HG02870 (cell line): ENCODE results near the gene ANKRD39.
"Not testable (repeated sequence)": the region's sequence is repeated elsewhere in the genome, so short reads cannot be mapped to it uniquely, and the experiment has no call there.

ENCODE experiments used
- ATAC-seq: cut with Tn5 transposase; IDR thresholded peaks from one replicate; pipeline ENCODE4 v1.9.1; 2021; ENCODE audit warnings: mild to moderate bottlenecking, moderate library complexity; ENCODE audit not compliant: unreplicated experiment

The ANKRD39 gene

DNA sequence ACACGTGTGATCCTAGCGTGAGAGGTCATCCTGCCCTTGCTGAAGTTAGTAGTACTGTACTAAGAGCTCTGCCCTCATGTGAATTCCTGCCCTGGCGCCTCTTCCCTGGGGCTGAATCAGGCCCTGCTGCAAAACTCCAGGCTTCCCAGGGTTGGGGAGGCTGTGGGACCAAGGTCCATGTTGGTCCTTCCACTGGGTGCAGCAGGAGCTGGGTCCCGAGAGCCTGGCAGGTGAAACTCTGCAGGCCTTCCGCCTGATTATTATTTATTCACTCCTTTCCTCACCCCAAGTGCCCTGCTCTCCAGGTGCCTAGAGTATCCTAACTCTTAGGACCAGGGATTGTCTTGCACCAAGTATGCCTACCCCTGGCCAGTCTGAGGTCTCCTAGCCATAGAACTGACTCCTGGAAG, 47.0 kb downstream of the ANKRD39 start:
- no peak for ATAC-seq

DNA sequence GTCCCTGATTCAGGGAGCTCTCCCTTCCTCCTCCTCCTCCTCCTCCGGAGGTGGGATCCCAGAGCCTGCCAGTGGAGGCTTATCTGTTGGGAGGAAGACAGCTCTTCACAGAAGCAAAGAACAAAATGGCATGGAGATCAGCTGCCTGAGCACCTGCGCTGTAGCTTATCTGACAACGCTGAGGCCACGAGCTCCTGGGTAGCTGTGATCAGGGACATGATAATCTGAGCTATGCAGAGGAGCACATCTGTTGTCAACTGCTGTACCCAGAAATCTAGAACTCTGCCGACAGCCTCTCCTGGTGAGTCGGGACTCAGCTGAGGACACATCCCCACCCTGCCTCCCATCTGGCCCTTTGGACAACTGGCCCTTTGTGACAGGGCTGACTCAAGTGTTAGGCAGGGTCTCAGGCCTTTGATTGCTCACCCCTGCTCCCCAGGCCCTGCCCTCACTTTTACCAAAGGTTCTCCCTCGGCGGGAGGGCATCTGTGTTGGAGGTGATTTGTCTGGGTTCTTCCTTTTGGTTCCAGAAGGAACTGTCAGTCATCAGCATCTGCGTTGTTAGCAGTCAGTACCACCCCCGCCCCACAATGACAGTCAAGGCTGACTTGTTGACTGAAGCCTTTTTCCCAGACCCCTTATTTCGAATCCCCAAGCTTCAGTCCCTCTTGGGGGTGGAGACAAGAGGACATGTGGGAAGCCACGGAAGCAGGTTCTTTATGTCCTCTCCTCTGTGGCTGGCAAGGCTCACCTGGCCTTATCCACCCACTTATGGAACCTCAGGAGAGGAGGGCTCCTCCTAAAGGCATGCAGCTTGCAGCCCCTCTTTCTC, 47.6 kb downstream of the ANKRD39 start:
- ATAC-seq = no peak

DNA sequence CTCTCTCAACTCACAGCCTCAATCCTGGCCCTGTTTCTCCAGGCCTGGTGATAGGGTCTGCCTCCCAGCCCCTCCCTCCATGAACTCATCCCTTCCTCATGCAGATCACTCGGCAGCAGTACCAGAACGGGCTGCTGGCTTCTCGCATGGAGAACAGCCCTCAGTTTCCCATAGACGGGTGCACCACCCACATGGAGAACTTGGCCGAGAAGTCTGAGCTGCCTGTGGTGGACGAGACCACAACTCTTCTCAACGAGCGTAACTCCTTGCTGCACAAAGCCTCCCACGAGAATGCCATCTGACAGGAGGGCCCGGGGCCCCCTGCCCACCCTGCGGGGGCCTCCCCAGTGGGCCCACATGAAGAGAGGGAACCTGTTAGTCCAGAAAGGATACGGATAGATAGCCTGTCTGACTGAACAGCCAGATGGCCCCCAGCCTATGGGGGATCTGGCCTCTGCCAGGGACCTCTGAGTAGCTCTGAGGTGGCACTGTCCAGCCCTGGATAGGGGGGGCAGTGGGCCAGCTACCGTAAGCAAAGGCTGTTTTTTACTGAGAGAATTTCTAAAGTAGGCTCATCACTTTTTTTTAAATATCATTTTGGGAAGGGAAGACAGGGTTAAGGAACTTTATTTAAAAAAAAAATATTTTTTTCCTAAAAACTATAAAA, 48.5 kb downstream of the ANKRD39 start:
- no peak for ATAC-seq

DNA sequence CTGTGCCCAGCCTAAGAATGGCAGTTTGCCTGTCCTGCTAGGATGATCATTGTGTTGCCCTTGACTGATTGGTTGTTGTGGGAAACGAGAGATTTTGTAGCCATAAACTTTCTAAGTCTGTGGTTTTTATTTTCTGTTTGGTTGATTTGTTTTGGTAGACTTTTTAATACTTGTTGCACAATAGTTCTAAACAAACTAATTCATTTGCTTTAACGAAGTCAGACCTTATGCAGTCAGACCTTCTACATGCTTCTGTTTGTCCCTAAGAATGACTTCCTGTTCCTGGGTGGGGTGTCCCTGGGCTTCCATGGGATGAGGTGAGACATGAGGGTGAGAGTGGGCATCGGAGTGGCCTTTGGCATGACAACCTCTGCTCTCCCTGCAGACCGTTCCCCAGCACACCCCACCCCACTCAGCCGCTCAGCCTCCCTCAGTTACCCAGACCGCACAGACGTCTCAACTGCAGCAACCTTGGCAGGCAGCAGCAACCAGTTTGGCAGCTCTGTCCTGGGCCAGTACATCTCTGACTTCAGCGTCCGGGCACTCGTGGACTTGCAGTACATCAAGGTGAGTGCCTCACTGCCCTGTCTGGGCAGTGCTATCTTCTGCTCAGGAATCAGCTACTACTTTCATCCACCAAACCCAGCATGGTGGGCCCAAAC, 49.5 kb downstream of the ANKRD39 start:
- no peak for ATAC-seq

DNA sequence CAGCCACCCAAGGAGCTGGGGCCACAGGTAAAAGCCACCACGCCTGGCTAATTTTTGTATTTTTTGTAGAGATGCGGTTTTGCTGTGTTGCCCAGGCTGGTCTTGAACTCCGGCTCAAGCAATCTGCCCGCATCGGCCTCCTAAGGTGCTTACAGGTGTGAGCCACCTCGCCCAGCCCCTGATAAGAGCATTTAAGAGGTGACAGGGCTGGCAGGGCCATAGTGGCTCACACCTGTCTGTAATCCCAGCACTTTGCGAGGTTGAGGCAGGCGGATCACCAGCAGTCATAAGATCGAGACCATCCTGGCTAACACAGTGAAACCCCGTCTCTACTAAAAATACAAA, 50.7 kb downstream of the ANKRD39 start:
- ATAC-seq = no peak

DNA sequence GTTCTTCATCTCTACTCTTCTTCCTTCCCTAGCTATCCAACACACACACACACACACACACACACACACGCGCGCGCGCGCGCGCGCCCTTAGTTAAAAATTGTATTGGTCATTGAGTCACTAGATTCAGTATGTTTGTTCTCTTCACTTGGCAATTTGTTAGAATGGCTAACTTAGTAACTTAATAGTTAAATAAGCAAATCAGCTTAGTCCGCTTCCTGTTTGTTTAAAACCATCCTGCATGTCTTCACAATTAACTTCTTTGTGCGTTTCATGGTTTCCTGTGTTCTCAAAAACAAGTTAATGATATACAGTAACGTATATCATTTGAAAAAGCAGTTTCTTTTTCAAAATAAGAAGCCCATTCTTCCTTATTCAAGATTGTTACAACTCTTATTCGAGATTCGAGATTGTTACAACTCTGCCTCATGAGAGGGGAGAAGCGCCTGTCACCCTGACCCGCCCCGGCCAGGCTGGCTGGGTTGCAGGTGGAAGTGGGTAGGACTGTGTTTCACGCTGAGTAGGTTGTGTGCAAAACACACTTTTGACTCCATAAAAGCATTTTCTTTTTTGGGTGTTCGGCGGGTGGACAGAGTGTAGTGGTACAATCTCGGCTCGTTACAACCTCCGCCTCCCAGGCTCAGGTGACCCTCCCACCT, 51.2 kb downstream of the ANKRD39 start:
- no peak for ATAC-seq

DNA sequence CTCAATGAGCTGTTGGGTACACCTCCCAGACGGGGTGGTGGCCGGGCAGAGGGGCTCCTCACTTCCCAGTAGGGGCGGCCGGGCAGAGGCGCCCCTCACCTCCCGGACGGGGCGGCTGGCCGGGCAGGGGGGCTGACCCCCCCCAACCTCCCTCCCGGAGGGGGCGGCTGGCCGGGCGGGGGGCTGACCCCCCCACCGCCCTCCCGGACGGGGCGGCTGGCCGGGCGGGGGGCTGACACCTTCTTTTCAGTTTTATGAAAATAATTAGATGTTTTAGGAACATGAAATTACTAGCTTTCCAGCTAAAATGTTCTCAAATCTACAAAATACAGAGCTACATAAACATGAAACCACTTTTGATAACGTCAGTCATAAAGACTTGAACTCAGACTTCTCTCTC, 51.9 kb downstream of the ANKRD39 start:
- not testable (repeated sequence) for ATAC-seq

DNA sequence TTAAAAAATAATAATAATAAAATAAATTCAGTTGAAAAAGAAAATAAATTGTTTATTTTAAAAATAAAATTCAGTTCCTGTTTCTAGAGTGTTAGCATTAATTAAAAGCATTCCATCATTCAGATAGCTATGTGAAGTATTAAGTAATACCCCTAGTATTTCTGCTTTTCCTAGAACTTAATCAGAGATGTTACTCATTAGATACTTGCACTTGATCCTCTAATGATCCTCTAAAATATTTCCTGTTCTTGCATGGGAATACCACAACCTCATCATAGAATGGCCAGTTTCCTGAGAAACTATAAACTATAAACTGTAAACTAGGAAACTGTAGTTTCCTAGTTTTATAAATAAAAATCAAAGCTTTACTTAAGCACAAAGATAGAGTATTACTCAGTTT, 52.8 kb downstream of the ANKRD39 start:
- no peak for ATAC-seq

DNA sequence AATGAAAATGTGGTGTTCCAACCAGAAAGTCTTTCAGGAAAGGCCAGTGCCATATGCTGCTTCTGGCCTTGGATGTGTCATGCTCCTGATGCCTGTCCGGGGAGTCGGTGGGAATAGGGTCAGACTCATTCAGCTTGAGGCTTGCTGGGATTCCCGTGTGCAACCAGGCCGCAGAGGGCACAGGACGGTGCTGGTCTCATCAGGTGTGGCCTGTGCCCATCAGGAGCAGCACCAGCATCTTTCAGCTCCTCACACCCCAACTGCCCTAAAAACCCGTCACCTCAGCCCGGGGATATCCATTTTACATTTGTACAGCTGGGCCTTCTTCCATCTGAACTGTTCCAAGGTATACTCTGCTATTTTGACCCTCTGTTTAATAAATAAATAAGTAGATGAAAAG, 55.1 kb downstream of the ANKRD39 start:
- no peak for ATAC-seq

DNA sequence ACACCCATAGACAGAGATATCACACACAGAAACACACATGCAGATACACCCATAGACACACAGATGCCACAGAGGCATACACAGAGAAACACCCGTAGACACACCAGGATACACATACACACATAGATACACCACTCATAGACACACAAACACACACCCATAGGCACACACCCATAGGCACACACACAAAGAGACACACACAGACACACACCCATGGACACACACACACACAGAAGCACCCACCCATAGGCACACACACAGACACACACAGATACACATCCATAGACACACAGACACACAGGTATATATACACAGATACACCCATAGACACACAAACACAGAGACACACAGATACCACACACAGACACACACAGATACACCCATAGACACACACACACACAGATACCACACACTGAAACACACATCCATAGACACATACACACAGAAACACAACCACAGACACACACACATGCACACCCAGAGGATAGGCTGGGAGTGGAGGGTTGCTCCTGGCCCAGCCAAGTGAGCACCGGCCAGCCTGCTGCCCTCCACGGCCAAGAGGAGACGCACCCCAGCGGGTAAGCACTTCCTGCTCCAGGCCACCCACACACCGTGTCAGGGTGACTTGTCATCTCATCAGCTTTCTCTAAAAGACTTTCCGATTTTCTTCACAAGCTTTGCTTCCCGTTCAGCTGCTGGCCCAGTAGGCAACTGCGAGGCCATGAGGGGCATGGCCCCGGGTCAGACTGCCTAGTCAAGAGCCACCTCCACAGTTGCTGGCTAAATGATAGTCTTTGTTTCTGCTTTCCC, 55.8 kb downstream of the ANKRD39 start:
- no peak for ATAC-seq

DNA sequence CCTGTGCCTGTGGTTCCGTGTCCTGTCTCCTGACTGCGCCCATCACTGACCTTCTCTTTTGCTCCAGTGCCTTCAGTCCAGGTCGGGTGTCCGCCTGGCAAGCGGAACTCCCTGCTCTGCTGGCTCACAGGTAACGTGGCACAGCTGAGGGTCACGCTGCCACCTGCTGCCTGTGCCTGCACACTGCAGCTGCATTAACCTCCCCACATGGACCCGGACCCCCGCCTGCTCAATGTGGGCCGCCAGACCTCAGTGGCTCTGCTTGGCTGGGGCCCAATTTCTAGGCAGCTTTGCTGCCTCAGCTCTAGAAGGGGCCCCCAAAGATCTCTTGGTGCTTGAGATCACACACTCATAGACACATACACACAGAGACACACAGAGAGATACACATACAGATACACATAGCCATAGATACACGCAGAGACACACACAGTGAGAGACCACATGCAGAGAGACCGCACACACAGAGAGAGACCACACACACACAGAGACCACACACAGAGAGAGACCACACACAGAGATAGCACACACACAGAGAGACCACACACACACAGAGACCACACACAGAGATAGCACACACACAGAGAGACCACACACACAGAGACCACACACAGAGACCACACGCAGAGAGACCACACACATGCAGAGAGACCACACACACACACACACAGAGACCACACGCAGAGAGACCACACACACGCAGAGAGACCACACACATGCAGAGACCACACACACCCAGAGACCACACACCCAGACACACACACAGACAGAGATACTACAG, 56.6 kb downstream of the ANKRD39 start:
- ATAC-seq = peak; percentile 71

DNA sequence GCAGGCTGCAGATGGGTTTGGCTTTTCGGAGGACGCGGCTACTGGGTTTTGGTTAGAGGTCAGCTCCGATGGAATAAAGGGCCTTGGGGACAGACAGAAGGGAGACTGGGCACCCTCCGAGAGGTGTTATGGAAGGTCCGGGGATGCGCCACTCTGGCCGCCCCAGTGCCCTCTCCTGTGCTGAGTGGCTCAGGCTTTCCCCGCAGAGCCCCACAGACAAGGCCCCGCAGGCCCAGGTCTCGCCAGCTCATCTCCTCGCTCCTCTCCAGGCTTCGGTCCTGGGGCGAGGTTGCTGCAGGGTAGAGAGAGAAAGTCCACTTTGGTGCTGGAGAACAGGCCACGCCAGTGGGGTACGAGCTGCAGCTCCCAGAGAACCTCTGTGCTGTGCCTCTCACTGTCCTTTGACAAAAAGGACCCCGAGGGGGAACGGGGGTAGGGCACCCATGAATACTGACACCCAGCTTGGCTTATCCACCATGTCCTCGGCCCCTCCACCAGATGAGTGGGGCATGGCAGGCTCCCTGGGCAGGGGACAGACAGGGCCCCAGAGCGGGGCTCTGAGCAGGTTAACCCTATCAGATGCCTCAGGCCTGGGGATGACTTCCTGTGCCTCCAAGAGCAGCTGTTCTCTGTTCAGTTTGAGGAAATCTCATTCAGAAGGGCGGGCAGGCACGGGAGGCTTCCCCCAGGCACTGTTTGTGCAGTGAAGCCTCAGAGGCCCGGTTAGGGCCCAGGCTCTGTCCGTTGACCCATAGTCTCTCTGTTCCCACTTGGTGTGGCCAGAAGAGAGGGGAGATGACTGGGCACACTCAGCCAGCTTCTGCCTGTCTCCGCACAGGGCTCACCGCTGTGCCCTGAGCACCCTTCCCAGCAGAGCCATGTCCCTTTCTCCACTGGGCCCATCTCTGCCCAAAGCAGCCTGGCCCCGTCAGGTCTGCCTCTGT, 57.5 kb downstream of the ANKRD39 start:
- ATAC-seq = peak; percentile 8

DNA sequence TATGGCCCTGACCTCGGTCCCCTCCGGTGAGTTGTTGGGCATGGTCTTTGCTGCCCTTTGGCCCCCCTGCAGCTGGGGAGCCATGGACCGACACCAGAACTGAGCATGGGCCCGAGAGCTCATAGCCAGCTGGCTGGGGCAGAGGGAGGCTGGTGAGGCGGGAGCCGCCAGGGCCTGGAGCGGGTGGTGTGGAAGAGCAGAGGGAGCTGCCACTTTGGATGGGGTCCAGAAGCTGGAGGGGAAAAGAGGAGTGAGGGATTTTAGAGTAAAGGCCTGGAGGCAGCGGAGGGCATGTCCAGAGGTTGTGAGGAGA, 58.2 kb downstream of the ANKRD39 start:
- ATAC-seq = no peak

DNA sequence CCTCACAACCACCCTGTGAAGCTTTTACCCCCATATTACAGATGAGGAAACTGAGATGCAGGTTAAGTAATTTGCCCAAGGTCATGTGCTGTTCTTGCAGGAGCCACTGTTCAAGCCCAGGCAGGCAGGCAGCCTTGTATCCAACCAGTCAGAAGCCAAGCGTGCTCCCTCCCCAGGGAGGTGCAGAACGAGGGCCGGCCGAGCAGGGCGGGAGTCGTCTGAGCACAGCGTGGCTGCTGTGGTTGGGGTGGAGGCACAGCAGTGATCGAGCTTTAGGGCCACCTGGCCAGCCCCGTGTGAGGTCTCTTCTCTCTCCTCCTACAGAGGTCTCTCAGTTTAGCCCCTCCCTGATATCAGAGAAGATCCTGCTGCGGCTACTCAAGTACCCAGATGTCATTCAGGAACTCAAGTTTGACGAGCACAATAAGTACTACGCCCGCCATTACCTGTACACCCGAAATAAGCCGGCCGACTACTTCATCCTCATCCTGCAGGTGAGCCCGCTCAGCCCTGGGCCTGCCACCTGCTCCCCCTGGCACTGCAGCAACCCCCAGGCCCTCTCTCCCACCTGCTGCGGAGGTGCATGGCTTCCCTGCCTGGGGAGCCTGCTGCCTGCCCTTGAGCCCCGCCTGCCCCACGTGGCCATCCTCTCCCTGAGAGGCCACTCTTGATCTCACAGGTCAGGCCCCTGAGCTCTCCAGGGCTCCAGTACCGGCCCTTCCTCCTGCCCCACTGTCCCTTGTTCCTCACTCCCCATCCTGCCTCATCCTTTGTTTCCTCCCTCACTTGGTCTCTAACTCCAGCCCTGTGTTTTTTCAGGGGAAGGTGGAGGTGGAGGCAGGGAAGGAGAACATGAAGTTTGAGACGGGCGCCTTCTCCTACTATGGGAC, 58.8 kb downstream of the ANKRD39 start:
- ATAC-seq = no peak
